PFSK-1 (cell line): ENCODE data around the gene SVIL.

ENCODE experiments used
- FOXP2 ChIP-seq: optimal IDR thresholded peaks from 2 replicates; pipeline ENCODE3; 2011; ENCODE audit warnings: borderline replicate concordance, control low read depth, inconsistent platforms; ENCODE audit not compliant: insufficient read depth; ENCODE audit errors: extremely low read length, extremely low read depth
- POLR2AphosphoS5 ChIP-seq: IDR thresholded peaks from 2 replicates; pipeline ENCODE4 v1.6.1; 2012; ENCODE audit warnings: low read depth, mild to moderate bottlenecking, control low read depth, low read length, moderate library complexity
- REST ChIP-seq, 2 experiments: IDR thresholded peaks; 2 replicates each; pipeline versions ENCODE4 v1.6.1 to v1.8.0; 2011 to 2012; ENCODE audit warnings: low read depth in 2 of 2, low read length in 2 of 2, control low read depth in 1 of 2, inconsistent platforms in 1 of 2, mild to moderate bottlenecking in 1 of 2, moderate library complexity in 1 of 2; ENCODE audit not compliant: insufficient read depth in 1 of 2
- SIN3A ChIP-seq: IDR thresholded peaks from 2 replicates; pipeline ENCODE4 v1.6.1; 2012; ENCODE audit warnings: mild to moderate bottlenecking, low read length, moderate library complexity, borderline replicate concordance; ENCODE audit not compliant: insufficient read depth
- TAF1 ChIP-seq: IDR thresholded peaks from 2 replicates; pipeline ENCODE4 v1.6.1; 2012; ENCODE audit warnings: low read length, control low read depth, borderline replicate concordance; ENCODE audit not compliant: insufficient read depth

SVIL gene

DNA sequence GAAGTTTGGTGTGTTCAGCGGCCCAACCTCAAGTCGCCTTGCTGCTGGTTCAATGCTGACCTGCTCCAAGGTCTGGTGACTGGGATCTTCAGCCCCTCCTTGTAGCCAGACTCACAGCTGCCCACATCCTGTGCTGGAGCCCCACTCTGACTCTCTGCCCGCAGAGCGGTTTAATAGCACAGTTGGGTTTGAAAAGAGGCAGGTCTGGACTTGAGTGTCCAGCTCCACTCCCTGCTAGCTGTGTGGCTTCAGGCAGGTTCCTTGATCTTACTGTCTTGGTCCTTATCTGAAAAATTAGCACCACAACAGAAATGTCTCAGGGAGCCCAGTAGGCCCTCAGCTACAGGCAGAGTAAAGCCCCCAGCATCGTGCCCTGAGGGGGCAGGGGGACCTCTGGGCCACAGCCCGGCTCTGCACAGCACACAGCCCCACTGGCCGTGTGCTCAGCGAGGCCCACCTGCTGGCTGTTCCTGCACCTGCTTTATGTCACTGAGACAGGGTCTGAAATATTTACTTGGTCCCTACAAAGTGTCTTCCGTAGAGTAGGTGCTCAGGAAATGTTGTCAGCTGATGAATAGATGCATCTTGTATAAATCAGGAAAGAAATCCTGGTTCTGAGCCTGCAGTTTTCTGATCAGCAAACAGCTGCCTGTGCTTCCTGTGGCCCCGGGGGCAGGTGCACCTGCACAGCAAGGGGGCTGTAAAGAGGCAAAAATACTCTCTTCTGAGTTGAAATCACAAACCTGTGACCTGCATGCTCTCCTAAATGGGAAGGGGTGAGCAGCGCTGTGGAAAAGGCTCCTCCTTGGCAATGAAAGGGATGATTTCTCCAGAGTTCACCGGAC lies 155.5 kb downstream of the SVIL start:
- no peak for TF ChIP-seq TAF1
- no peak for TF ChIP-seq FOXP2
- no peak for TF ChIP-seq SIN3A
- TF ChIP-seq REST (IDR thresholded peaks at IDR 0.05; ENCODE audit: insufficient read depth in 1 of 2, low read depth in 2 of 2, low read length in 2 of 2) = no peak
- no peak for TF ChIP-seq POLR2AphosphoS5

DNA sequence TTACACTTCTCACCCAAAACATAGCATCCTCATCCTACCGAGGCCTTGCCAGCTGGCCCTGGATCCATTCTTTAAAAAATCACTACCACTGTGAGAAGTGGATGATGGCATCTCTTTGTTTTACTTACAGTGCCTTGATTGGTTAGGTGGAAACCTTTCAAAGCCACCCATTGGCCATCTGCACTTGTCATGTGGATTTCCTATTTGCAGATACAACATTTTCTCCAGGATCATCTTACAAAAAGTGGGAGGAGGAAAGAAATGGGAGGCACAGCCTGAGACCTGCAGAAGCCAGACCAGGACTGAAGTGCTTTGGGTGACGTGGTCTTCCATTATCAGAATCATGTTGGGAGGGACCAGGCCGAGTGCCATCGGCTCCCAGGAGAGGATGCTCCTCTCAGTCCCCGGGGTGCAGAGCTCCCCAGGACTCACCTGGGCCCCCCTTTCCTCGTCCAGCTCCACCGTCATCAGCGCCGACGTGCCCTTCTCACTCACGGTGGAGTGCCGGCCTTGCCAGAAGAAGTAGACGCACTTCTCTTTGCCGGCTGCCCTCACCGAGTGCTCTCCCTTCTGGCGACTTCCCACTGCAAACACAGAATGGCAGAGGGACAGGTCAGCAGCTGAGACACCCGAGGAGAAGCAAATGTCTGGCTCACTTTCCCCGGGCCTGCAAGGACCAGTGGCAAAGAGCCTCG lies 161.2 kb downstream of the SVIL start:
- TF ChIP-seq POLR2AphosphoS5 (no peak), FOXP2 (no peak), SIN3A (no peak), TAF1 (no peak), REST (IDR thresholded peaks at IDR 0.05; ENCODE audit: insufficient read depth in 1 of 2, low read depth in 2 of 2, low read length in 2 of 2) (no peak)

DNA sequence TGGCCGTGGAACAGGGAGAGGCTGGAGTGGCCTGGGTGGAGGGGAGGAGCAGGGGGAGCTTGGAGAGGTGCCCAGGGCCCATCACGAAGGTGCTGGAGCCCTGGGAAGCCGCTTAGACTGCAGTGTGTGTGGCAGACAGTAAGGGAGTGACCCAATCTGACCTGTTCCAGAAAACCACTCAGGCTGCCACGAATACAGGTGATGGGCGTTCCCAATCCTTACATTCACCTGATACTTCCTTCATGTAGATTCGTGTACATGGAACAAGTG lies 161.7 kb downstream of the SVIL start:
- no peak for TF ChIP-seq TAF1
- TF ChIP-seq POLR2AphosphoS5 = no peak
- no peak for TF ChIP-seq REST (IDR thresholded peaks at IDR 0.05; ENCODE audit: insufficient read depth in 1 of 2, low read depth in 2 of 2, low read length in 2 of 2)
- TF ChIP-seq SIN3A = no peak
- TF ChIP-seq FOXP2 = no peak

DNA sequence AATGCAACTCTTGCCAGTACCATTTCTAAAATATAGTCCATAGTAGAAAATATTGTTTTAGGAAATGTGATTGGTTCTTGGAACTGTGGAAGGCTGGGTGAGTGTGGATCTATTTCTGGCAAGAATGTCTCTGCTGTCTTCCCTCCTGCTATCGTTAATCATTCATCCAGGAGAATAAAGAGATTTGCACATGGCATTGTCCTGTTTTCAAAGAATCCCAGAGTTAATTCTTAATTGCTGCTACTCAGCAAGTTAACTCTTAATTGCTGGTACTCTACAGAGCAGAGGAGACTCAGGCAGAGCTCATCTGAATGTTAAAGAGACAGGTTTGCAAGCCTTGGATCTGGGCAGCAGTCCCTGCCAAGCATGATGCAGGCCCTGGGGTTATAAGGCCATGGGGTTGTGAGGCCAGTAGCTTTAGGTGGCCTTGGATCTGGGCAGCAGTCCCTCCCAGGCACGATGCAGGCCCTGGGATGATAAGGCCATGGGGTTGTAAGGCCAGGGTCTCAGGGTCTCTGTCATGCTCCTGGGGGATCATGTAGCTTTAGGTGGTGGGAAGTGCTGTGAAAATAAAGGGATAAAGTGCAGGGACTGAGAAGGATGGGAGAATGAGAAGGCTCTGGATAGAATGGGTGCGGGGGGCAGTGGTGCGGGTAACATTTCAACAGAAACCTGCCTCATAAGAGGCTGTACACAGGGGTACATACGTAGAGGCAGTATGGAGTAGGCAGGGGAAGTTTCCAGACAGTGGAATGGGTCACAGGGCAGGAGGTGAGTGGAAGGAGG lies 162.3 kb downstream of the SVIL start:
- TF ChIP-seq SIN3A (no peak), FOXP2 (no peak), TAF1 (no peak)

DNA sequence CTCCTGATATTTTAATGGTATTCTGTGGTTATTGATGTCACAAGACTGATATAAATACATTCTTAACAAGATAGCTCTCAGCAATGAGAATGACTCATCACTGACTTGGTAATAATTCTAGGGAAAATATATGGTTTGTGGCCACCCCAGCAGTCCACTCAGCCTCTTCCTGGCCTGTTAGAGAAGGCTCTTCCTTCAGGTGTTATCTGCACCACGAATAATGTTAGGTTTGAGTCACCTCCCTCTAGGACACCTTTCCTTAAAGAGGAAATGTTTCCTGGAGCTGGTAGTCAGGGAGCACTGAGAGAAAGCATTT lies 163.3 kb downstream of the SVIL start:
- no peak for TF ChIP-seq FOXP2
- TF ChIP-seq REST (IDR thresholded peaks at IDR 0.05; ENCODE audit: insufficient read depth in 1 of 2, low read depth in 2 of 2, low read length in 2 of 2) = no peak
- TF ChIP-seq TAF1 = no peak
- TF ChIP-seq POLR2AphosphoS5 = no peak
- TF ChIP-seq SIN3A = no peak
